WTC11 (cell line): Measurements from ENCODE around the gene MACF1.

ENCODE experiments used
- ATF6 ChIP-seq: sonication (generic); formaldehyde crosslinking; IDR thresholded peaks from 2 replicates; pipeline ENCODE4 v1.8.1; 2023; ENCODE audit warnings: mild to moderate bottlenecking, missing genetic modification reagents
- CREB1 ChIP-seq: sonication (generic); formaldehyde crosslinking; IDR thresholded peaks from 2 replicates; pipeline ENCODE4 v1.8.0; 2023; ENCODE audit warnings: mild to moderate bottlenecking, missing genetic modification reagents
- CTCF ChIP-seq: fragments of 200-600 bp; IDR thresholded peaks from 2 replicates; pipeline ENCODE4 v1.8.0; 2022; ENCODE audit warnings: antibody characterized with exemption
- ESRRA ChIP-seq: sonication (generic); formaldehyde crosslinking; IDR thresholded peaks from 2 replicates; pipeline ENCODE4 v1.8.1; 2022; ENCODE audit warnings: mild to moderate bottlenecking, missing genetic modification reagents, borderline replicate concordance
- NR1H2 ChIP-seq: sonication (generic); formaldehyde crosslinking; IDR thresholded peaks from 2 replicates; pipeline ENCODE4 v1.9.0; 2021; ENCODE audit warnings: mild to moderate bottlenecking, moderate library complexity, missing genetic modification reagents
- NR2C2 ChIP-seq: sonication (generic); formaldehyde crosslinking; IDR thresholded peaks from 2 replicates; pipeline ENCODE4 v1.8.0; 2022; ENCODE audit warnings: mild to moderate bottlenecking, missing genetic modification reagents
- NR3C1 ChIP-seq: sonication (generic); formaldehyde crosslinking; conservative IDR thresholded peaks from 2 replicates; pipeline ENCODE4 v1.8.1; 2023; ENCODE audit warnings: low read depth, mild to moderate bottlenecking, missing genetic modification reagents
- TEAD1 ChIP-seq: sonication (generic); formaldehyde crosslinking; IDR thresholded peaks from 2 replicates; pipeline ENCODE4 v1.8.0; 2022; ENCODE audit warnings: mild to moderate bottlenecking, missing genetic modification reagents
- TEAD4 ChIP-seq: sonication (generic); formaldehyde crosslinking; IDR thresholded peaks from 2 replicates; pipeline ENCODE4 v1.8.0; 2022; ENCODE audit warnings: mild to moderate bottlenecking, missing genetic modification reagents
- TF ChIP-seq, protein P1 (sequence below): sonication (generic); formaldehyde crosslinking; IDR thresholded peaks from 2 replicates; pipeline ENCODE4 v1.8.1; 2022; ENCODE audit warnings: mild to moderate bottlenecking, moderate library complexity, missing genetic modification reagents
- TF ChIP-seq, protein P2 (sequence below): sonication (generic); formaldehyde crosslinking; IDR thresholded peaks from 2 replicates; pipeline ENCODE4 v1.8.0; 2022; ENCODE audit warnings: mild to moderate bottlenecking, missing genetic modification reagents
- TF ChIP-seq, protein P3 (sequence below): sonication (generic); formaldehyde crosslinking; IDR thresholded peaks from 2 replicates; pipeline ENCODE4 v1.8.1; 2022; ENCODE audit warnings: missing genetic modification reagents, borderline replicate concordance
- TF ChIP-seq, protein P4 (sequence below): sonication (generic); formaldehyde crosslinking; conservative IDR thresholded peaks from 2 replicates; pipeline ENCODE4 v1.8.1; 2023; ENCODE audit warnings: mild to moderate bottlenecking, low read depth, missing genetic modification reagents, moderate library complexity

- TF ChIP-seq ESRRA (CRISPR knock-in tag) = no peak
- TF ChIP-seq, protein P1, sequence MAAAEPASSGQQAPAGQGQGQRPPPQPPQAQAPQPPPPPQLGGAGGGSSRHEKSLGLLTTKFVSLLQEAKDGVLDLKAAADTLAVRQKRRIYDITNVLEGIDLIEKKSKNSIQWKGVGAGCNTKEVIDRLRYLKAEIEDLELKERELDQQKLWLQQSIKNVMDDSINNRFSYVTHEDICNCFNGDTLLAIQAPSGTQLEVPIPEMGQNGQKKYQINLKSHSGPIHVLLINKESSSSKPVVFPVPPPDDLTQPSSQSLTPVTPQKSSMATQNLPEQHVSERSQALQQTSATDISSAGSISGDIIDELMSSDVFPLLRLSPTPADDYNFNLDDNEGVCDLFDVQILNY = no peak
- TF ChIP-seq, protein P2, sequence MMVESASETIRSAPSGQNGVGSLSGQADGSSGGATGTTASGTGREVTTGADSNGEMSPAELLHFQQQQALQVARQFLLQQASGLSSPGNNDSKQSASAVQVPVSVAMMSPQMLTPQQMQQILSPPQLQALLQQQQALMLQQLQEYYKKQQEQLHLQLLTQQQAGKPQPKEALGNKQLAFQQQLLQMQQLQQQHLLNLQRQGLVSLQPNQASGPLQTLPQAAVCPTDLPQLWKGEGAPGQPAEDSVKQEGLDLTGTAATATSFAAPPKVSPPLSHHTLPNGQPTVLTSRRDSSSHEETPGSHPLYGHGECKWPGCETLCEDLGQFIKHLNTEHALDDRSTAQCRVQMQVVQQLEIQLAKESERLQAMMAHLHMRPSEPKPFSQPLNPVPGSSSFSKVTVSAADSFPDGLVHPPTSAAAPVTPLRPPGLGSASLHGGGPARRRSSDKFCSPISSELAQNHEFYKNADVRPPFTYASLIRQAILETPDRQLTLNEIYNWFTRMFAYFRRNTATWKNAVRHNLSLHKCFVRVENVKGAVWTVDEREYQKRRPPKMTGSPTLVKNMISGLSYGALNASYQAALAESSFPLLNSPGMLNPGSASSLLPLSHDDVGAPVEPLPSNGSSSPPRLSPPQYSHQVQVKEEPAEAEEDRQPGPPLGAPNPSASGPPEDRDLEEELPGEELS (CRISPR knock-in tag) = no peak
- no peak for TF ChIP-seq NR3C1
- TF ChIP-seq CTCF = no peak
- TF ChIP-seq ATF6 (CRISPR knock-in tag) = no peak
- TF ChIP-seq, protein P3, sequence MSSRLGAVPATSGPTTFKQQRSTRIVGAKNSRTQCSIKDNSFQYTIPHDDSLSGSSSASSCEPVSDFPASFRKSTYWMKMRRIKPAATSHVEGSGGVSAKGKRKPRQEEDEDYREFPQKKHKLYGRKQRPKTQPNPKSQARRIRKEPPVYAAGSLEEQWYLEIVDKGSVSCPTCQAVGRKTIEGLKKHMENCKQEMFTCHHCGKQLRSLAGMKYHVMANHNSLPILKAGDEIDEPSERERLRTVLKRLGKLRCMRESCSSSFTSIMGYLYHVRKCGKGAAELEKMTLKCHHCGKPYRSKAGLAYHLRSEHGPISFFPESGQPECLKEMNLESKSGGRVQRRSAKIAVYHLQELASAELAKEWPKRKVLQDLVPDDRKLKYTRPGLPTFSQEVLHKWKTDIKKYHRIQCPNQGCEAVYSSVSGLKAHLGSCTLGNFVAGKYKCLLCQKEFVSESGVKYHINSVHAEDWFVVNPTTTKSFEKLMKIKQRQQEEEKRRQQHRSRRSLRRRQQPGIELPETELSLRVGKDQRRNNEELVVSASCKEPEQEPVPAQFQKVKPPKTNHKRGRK = no peak
- TF ChIP-seq, protein P4, sequence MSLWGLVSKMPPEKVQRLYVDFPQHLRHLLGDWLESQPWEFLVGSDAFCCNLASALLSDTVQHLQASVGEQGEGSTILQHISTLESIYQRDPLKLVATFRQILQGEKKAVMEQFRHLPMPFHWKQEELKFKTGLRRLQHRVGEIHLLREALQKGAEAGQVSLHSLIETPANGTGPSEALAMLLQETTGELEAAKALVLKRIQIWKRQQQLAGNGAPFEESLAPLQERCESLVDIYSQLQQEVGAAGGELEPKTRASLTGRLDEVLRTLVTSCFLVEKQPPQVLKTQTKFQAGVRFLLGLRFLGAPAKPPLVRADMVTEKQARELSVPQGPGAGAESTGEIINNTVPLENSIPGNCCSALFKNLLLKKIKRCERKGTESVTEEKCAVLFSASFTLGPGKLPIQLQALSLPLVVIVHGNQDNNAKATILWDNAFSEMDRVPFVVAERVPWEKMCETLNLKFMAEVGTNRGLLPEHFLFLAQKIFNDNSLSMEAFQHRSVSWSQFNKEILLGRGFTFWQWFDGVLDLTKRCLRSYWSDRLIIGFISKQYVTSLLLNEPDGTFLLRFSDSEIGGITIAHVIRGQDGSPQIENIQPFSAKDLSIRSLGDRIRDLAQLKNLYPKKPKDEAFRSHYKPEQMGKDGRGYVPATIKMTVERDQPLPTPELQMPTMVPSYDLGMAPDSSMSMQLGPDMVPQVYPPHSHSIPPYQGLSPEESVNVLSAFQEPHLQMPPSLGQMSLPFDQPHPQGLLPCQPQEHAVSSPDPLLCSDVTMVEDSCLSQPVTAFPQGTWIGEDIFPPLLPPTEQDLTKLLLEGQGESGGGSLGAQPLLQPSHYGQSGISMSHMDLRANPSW (CRISPR knock-in tag) = no peak
- TF ChIP-seq TEAD4 (CRISPR knock-in tag) = no peak
- no peak for TF ChIP-seq TEAD1 (CRISPR knock-in tag)
- no peak for TF ChIP-seq NR2C2 (CRISPR knock-in tag)
- no peak for TF ChIP-seq NR1H2
- TF ChIP-seq CREB1 (CRISPR knock-in tag) = no peak
Observed at GRCh38 chr1:39522661-39523567, 318.4 kb downstream of the MACF1 start.
